Measurements from ENCODE around the gene SPOCK3. TPM values are rescaled to one million over a fixed set of nuclear protein-coding genes. Genes with fewer than 3 reads are reported as not detected.

The SPOCK3 gene
- total RNA-seq, 1 experiment from 2014 or later, result 0.24 TPM

DNA sequence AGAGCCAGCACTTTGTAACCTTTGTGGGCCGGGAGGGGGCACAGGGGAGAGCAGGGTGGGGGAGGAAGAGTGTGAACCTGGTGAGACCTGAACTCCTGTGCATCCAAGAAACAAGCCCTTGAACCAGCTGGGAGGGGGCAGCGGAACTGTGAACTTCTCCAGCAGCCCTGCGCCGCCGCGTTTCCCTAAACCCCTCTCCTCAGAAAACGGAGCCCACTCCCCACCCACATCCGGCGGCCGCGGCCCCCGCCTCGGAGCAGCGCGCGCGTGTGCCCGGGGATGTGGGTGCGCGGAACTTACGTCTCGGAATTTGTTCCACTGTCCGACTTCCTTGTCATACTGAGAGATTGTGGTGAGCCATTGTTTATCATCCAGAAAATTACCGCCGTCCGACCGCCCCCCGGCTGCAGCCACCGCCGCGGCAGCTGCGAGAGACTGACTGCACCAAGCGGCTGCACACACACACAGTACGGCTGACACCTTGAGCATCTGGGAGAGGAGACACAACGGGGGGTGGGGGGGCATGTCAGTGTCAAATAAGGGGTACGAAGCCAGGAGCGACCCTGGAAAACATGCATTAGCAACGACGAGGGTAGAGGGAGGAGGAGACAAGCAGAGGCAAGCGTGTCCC, 494 bp downstream of the SPOCK3 start (continued):
- TF ChIP-seq ZSCAN18 (CRISPR knock-in tag; IDR thresholded peaks at IDR 0.05) (no peak), FOXJ3 (CRISPR knock-in tag; IDR thresholded peaks at IDR 0.05; ENCODE audit: borderline replicate concordance) (no peak), ZNF512 (CRISPR knock-in tag; IDR thresholded peaks at IDR 0.05; ENCODE audit: borderline replicate concordance) (no peak), SMAD3 (CRISPR knock-in tag; IDR thresholded peaks at IDR 0.05; ENCODE audit: borderline replicate concordance) (no peak), NFE2L1 (CRISPR knock-in tag; IDR thresholded peaks at IDR 0.05) (no peak), ZNF396 (CRISPR knock-in tag; IDR thresholded peaks at IDR 0.05; ENCODE audit: borderline replicate concordance) (no peak), ARID4B (CRISPR knock-in tag; IDR thresholded peaks at IDR 0.05; ENCODE audit: borderline replicate concordance) (no peak)

GRCh38 chr4:167232805-167233684, 1.2 kb downstream of the SPOCK3 start:
- ChIA-PET CTCF (no interaction called here), POLR2A (no interaction called here)
- no peaks in the 10 kb centered on the region for H3K36me3 Mint-ChIP-seq
- DNase-seq (ENCODE audit: low spot score) (no peak), ATAC-seq (peak; percentile 53)
- no peaks in the 10 kb centered on the region for H3K9me3 Mint-ChIP-seq
- no peak for TF ChIP-seq TEAD4 (CRISPR knock-in tag; IDR thresholded peaks at IDR 0.05)
- H3K27ac Mint-ChIP-seq, result no peak overlapping the region
- H3K4me1 Mint-ChIP-seq, result peaks cover 12% of the 10 kb centered on the region; the same call in 1 of the 2 replicates
- H3K27me3 Mint-ChIP-seq (ENCODE audit: low read depth), result peaks cover 44% of the 10 kb centered on the region
- peak overlapping the region; percentile 95 for H3K4me3 Mint-ChIP-seq

- DNase-seq (ENCODE audit: low spot score) (no peak), ATAC-seq (no peak)
- Mint-ChIP-seq H3K36me3 (no peaks in the 10 kb centered on the region), H3K4me1 (peaks cover 12% of the 10 kb centered on the region; the same call in 1 of the 2 replicates), H3K9me3 (no peaks in the 10 kb centered on the region), H3K27me3 (ENCODE audit: low read depth) (peaks cover 36% of the 10 kb centered on the region), H3K27ac (no peak overlapping the region), H3K4me3 (no peak overlapping the region)
- TF ChIP-seq, protein P1, sequence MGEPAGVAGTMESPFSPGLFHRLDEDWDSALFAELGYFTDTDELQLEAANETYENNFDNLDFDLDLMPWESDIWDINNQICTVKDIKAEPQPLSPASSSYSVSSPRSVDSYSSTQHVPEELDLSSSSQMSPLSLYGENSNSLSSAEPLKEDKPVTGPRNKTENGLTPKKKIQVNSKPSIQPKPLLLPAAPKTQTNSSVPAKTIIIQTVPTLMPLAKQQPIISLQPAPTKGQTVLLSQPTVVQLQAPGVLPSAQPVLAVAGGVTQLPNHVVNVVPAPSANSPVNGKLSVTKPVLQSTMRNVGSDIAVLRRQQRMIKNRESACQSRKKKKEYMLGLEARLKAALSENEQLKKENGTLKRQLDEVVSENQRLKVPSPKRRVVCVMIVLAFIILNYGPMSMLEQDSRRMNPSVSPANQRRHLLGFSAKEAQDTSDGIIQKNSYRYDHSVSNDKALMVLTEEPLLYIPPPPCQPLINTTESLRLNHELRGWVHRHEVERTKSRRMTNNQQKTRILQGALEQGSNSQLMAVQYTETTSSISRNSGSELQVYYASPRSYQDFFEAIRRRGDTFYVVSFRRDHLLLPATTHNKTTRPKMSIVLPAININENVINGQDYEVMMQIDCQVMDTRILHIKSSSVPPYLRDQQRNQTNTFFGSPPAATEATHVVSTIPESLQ (CRISPR knock-in tag; IDR thresholded peaks at IDR 0.05), result no peak
- TF ChIP-seq E2F1 (CRISPR knock-in tag; IDR thresholded peaks at IDR 0.05) (no peak), TCF7 (CRISPR knock-in tag; IDR thresholded peaks at IDR 0.05; ENCODE audit: low read depth) (no peak), SMAD4 (CRISPR knock-in tag; IDR thresholded peaks at IDR 0.05) (no peak), ZMAT4 (CRISPR knock-in tag; IDR thresholded peaks at IDR 0.05) (no peak), IRF1 (CRISPR knock-in tag; IDR thresholded peaks at IDR 0.05) (no peak)
- TF ChIP-seq, protein P2, sequence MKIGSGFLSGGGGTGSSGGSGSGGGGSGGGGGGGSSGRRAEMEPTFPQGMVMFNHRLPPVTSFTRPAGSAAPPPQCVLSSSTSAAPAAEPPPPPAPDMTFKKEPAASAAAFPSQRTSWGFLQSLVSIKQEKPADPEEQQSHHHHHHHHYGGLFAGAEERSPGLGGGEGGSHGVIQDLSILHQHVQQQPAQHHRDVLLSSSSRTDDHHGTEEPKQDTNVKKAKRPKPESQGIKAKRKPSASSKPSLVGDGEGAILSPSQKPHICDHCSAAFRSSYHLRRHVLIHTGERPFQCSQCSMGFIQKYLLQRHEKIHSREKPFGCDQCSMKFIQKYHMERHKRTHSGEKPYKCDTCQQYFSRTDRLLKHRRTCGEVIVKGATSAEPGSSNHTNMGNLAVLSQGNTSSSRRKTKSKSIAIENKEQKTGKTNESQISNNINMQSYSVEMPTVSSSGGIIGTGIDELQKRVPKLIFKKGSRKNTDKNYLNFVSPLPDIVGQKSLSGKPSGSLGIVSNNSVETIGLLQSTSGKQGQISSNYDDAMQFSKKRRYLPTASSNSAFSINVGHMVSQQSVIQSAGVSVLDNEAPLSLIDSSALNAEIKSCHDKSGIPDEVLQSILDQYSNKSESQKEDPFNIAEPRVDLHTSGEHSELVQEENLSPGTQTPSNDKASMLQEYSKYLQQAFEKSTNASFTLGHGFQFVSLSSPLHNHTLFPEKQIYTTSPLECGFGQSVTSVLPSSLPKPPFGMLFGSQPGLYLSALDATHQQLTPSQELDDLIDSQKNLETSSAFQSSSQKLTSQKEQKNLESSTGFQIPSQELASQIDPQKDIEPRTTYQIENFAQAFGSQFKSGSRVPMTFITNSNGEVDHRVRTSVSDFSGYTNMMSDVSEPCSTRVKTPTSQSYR (CRISPR knock-in tag; IDR thresholded peaks at IDR 0.05), result no peak
- POLR2A ChIA-PET, result no interaction called here
- CTCF ChIA-PET, result interaction anchor here (1.2 kb wide), 1 partner anchor 217 kb away, joined by 3 read pairs; no protein-coding TSS in a partner anchor
These were observed 3.5 kb downstream of the SPOCK3 start for GRCh38 chr4:167230744-167231143.

Measured in WTC11 (cell line).